Mesendoderm (in vitro differentiated cells): Measurements from ENCODE around the gene FAM111B.

Source experiments
- DNase-seq: peaks from one replicate; pipeline ENCODE4 v3.0.0; 2013
- H2AK5ac ChIP-seq: 2 replicates; pipeline ENCODE4 v1.6.1; 2013; ENCODE audit warnings: low read length, inconsistent platforms
- H2BK120ac ChIP-seq: 2 replicates; pipeline ENCODE4 v1.6.1; 2013; ENCODE audit warnings: low read depth, mild to moderate bottlenecking, low read length, moderate library complexity, mixed read lengths
- H2BK15ac ChIP-seq: replicated peaks from 2 replicates; pipeline ENCODE4 v1.6.1; 2013; ENCODE audit warnings: low read depth, mild to moderate bottlenecking, moderate library complexity
- H2BK5ac ChIP-seq: 2 replicates; pipeline ENCODE4 v1.6.1; 2013; ENCODE audit warnings: low read length, inconsistent platforms
- H3K18ac ChIP-seq: 2 replicates; pipeline ENCODE4 v1.6.1; 2013; ENCODE audit warnings: mild to moderate bottlenecking, low read length, mixed read lengths
- H3K23ac ChIP-seq: one replicate; pipeline ENCODE4 v1.6.1; 2013; ENCODE audit warnings: low read length
- H3K27ac ChIP-seq: 2 replicates; pipeline ENCODE4 v1.5.1; 2013; ENCODE audit warnings: low read depth, mild to moderate bottlenecking, inconsistent platforms, low read length, moderate library complexity
- H3K27me3 ChIP-seq: 2 replicates; pipeline ENCODE4 v1.6.1; 2013; ENCODE audit warnings: low read length, control low read depth, mild to moderate bottlenecking, inconsistent platforms; ENCODE audit not compliant: insufficient read depth, poor library complexity
- H3K36me3 ChIP-seq: 2 replicates; pipeline ENCODE4 v1.6.1; 2013; ENCODE audit warnings: low read length, inconsistent platforms; ENCODE audit not compliant: control insufficient read depth, insufficient read depth
- H3K4ac ChIP-seq: one replicate; pipeline ENCODE4 v1.6.1; 2013; ENCODE audit warnings: low read depth, mild to moderate bottlenecking, low read length, moderate library complexity
- H3K4me1 ChIP-seq: 2 replicates; pipeline ENCODE4 v1.6.1; 2013; ENCODE audit warnings: low read depth, low read length, inconsistent platforms; ENCODE audit not compliant: control insufficient read depth
- H3K4me2 ChIP-seq: 2 replicates; pipeline ENCODE4 v1.6.1; 2013; ENCODE audit warnings: low read length
- H3K4me3 ChIP-seq: 2 replicates; pipeline ENCODE4 v1.5.1; 2013; ENCODE audit warnings: mild to moderate bottlenecking, low read length
- H3K56ac ChIP-seq: one replicate; pipeline ENCODE4 v1.6.1; 2013; ENCODE audit warnings: low read length
- H3K79me1 ChIP-seq: 2 replicates; pipeline ENCODE4 v1.6.1; 2013; ENCODE audit warnings: low read length, inconsistent platforms
- H3K79me2 ChIP-seq: 2 replicates; pipeline ENCODE4 v1.6.1; 2013; ENCODE audit warnings: mild to moderate bottlenecking, low read length; ENCODE audit not compliant: control insufficient read depth, insufficient read depth
- H3K9ac ChIP-seq: 2 replicates; pipeline ENCODE4 v1.6.1; 2013; ENCODE audit warnings: low read length, inconsistent platforms
- H4K5ac ChIP-seq: one replicate; pipeline ENCODE4 v1.6.1; 2013; ENCODE audit warnings: low read length
- H4K8ac ChIP-seq: one replicate; pipeline ENCODE4 v1.6.1; 2013; ENCODE audit warnings: low read depth, mild to moderate bottlenecking, control low read depth, low read length, moderate library complexity
- WGBS: extraction: QIAGEN DNeasy Blood & Tissue Kit; methylation state at CpG from one replicate; pipeline ENCODE4 v1.1.7; 2013; ENCODE audit warnings: low lambda C conversion rate, missing lambda C conversion rate; ENCODE audit not compliant: insufficient coverage; ENCODE audit errors: extremely low coverage; 5-methylcytosine and 5-hydroxymethylcytosine counted together

Gene FAM111B

DNA sequence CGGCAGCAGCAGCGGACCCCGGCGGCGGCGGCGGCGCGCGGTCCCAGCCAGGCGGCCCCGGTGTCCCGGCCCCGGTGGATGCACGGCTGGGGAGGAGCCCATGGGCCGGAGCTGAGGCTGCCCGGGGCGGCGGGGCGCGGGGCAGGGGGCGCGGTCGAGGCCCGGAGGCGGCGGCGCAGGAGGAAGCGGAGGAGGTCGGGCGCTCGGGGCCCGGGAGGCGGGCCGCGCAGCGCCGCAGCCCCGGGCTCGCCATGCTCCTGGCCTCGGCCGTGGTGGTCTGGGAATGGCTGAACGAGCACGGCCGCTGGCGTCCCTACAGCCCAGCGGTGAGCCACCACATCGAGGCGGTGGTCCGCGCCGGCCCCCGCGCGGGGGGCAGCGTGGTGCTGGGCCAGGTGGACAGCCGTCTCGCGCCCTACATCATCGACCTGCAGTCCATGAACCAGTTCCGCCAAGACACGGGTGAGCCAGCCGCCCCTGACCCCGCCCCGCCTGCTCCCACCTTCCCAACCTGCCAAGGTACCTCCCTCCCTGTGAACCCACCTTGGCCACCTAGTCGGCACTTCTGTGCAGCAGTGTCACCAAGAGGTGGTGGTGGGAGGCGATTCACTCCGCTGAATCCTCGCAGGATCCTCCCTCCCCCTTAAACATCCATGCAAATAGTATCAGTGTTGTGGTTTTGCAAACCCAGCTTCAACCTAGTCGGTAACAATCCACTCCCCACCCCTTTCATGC is 65.5 kb downstream of the FAM111B start:
- Histone ChIP-seq H3K27me3 (no peaks in the 10 kb centered on the region), H3K4me1 (peaks cover 5% of the 10 kb centered on the region)
- no CpG with 5 or more reads among the region's 70 CpGs for WGBS

GRCh38 chr11:59173080-59173963 is 66.3 kb downstream of the FAM111B start:
- no peak overlapping the region for H2BK5ac ChIP-seq
- H3K56ac ChIP-seq = peak overlapping the region; percentile 92
- H3K36me3 ChIP-seq = no peaks in the 10 kb centered on the region
- H3K18ac ChIP-seq = peak overlapping the region; percentile 55
- H3K27me3 ChIP-seq = no peaks in the 10 kb centered on the region
- DNase-seq = peak; percentile 82
- no peak overlapping the region for H4K8ac ChIP-seq
- H2BK120ac ChIP-seq = no peak overlapping the region
- peak overlapping the region; percentile 85 for H3K9ac ChIP-seq
- no CpG with 5 or more reads among the region's 37 CpGs for WGBS
- no peaks in the 10 kb centered on the region for H3K79me2 ChIP-seq
- H2BK15ac ChIP-seq = no peak overlapping the region
- H3K4me3 ChIP-seq = peak overlapping the region; percentile 66
- no peak overlapping the region for H3K4ac ChIP-seq
- peak overlapping the region; percentile 64 for H3K27ac ChIP-seq
- no peak overlapping the region for H2AK5ac ChIP-seq
- H3K4me1 ChIP-seq = peaks cover 5% of the 10 kb centered on the region
- H3K4me2 ChIP-seq = peak overlapping the region; percentile 100
- peak overlapping the region; percentile 66 for H3K23ac ChIP-seq
- no peak overlapping the region for H4K5ac ChIP-seq
- H3K79me1 ChIP-seq = no peaks in the 10 kb centered on the region

More for the DNA sequence above, 65.5 kb downstream of the FAM111B start:
- Histone ChIP-seq H3K9ac (peak overlapping the region; percentile 85), H4K8ac (no peak overlapping the region), H4K5ac (no peak overlapping the region), H3K36me3 (no peaks in the 10 kb centered on the region), H3K18ac (peak overlapping the region; percentile 55), H3K27ac (peak overlapping the region; percentile 21), H2AK5ac (no peak overlapping the region), H3K79me1 (no peaks in the 10 kb centered on the region), H3K56ac (peak overlapping the region; percentile 92), H3K79me2 (no peaks in the 10 kb centered on the region), H3K4me3 (peak overlapping the region; percentile 66), H2BK15ac (no peak overlapping the region), H2BK5ac (no peak overlapping the region), H3K23ac (peak overlapping the region; percentile 92), H2BK120ac (no peak overlapping the region), H3K4ac (no peak overlapping the region), H3K4me2 (peak overlapping the region; percentile 100)
- DNase-seq = peak; percentile 50

- Histone ChIP-seq H2BK15ac (no peak overlapping the region), H3K4me1 (peaks cover 5% of the 10 kb centered on the region), H4K8ac (no peak overlapping the region), H3K36me3 (no peaks in the 10 kb centered on the region), H2AK5ac (no peak overlapping the region), H3K9ac (peak overlapping the region; percentile 85), H2BK120ac (no peak overlapping the region), H3K79me1 (no peaks in the 10 kb centered on the region), H3K4ac (no peak overlapping the region), H3K27ac (peak overlapping the region; percentile 64), H3K4me3 (no peak overlapping the region), H2BK5ac (no peak overlapping the region), H4K5ac (no peak overlapping the region), H3K56ac (peak overlapping the region; percentile 92), H3K18ac (peak overlapping the region; percentile 55), H3K27me3 (no peaks in the 10 kb centered on the region), H3K23ac (no peak overlapping the region), H3K79me2 (no peaks in the 10 kb centered on the region), H3K4me2 (peak overlapping the region; percentile 100)
- peak; percentile 92 for DNase-seq
- no CpG with 5 or more reads among the region's 7 CpGs for WGBS
Observed at GRCh38 chr11:59173964-59174663, 67.1 kb downstream of the FAM111B start.

- H2BK5ac ChIP-seq = no peak overlapping the region
- no peak overlapping the region for H3K18ac ChIP-seq
- no CpG with 5 or more reads among the region's 7 CpGs for WGBS
- no peaks in the 10 kb centered on the region for H3K36me3 ChIP-seq
- no peak overlapping the region for H3K9ac ChIP-seq
- no peaks in the 10 kb centered on the region for H3K27me3 ChIP-seq
- no peak overlapping the region for H3K4me2 ChIP-seq
- no peaks in the 10 kb centered on the region for H3K79me1 ChIP-seq
- no peak overlapping the region for H3K4me3 ChIP-seq
- H3K79me2 ChIP-seq = no peaks in the 10 kb centered on the region
- peaks cover 5% of the 10 kb centered on the region for H3K4me1 ChIP-seq
- H2BK120ac ChIP-seq = no peak overlapping the region
- no peak overlapping the region for H2BK15ac ChIP-seq
- peak overlapping the region; percentile 12 for H3K56ac ChIP-seq
- H4K5ac ChIP-seq = no peak overlapping the region
- no peak overlapping the region for H3K4ac ChIP-seq
- DNase-seq = peak; percentile 25
- H3K23ac ChIP-seq = no peak overlapping the region
- H4K8ac ChIP-seq = no peak overlapping the region
- no peak overlapping the region for H3K27ac ChIP-seq
- no peak overlapping the region for H2AK5ac ChIP-seq
Observed at GRCh38 chr11:59174664-59175033, 67.6 kb downstream of the FAM111B start.

DNA sequence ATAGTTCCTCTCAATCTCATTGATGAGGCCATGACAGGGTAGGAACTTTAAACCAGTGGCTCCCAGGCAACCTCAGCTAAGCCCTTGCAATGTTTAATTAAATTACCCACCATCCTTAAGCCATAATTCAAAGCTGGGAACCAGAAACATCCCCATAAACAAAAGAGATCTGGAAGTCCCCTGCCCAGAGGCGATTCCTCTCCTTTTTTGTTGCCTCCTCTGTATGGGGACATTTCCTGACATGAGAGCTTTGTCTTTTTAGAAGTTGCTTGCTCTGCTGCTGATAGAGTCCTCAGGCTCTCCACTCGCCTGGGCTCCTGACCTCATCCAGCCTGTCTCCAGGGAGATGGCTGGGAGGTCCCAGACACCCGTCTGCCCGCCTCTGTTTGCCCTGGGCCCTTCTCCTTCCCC is 68.1 kb downstream of the FAM111B start:
- WGBS = no CpG with 5 or more reads among the region's 4 CpGs
- H4K5ac ChIP-seq = no peak overlapping the region
- no peak overlapping the region for H3K9ac ChIP-seq
- H3K79me2 ChIP-seq = no peaks in the 10 kb centered on the region
- no peak overlapping the region for H4K8ac ChIP-seq
- peak; percentile 57 for DNase-seq
- H3K56ac ChIP-seq = no peak overlapping the region
- no peak overlapping the region for H2BK120ac ChIP-seq
- no peak overlapping the region for H3K4me3 ChIP-seq
- no peaks in the 10 kb centered on the region for H3K79me1 ChIP-seq
- H3K4ac ChIP-seq = no peak overlapping the region
- no peak overlapping the region for H2BK15ac ChIP-seq
- H3K23ac ChIP-seq = no peak overlapping the region
- no peaks in the 10 kb centered on the region for H3K27me3 ChIP-seq
- peaks cover 5% of the 10 kb centered on the region for H3K4me1 ChIP-seq
- H2AK5ac ChIP-seq = no peak overlapping the region
- H3K4me2 ChIP-seq = no peak overlapping the region
- no peak overlapping the region for H2BK5ac ChIP-seq
- H3K36me3 ChIP-seq = no peaks in the 10 kb centered on the region
- no peak overlapping the region for H3K27ac ChIP-seq
- no peak overlapping the region for H3K18ac ChIP-seq
